ENCODE measurements around the gene MEPCE.

GRCh38 chr7:100455206-100455605, 25.6 kb downstream of the MEPCE start:
- TF ChIP-seq CTCF (conservative IDR thresholded peaks at IDR 0.05) (no peak), EZH2 (IDR thresholded peaks at IDR 0.05; ENCODE audit: low read depth) (no peak)
